PC-3 (cell line): ENCODE data around the gene RAB5IF. TPM values are rescaled to one million over a fixed set of nuclear protein-coding genes. Genes with fewer than 3 reads are reported as not detected.

Source experiments
- ATAC-seq: fragments of 200-7000 bp; cut with Tn5 transposase; 2 replicates; pipeline ENCODE4 v1.9.1; 2020; ENCODE audit warnings: mild to moderate bottlenecking, moderate library complexity
- BruUV-seq: library from RNA; stranded (reverse); fragments of 400-500 nt; replicated peaks from 2 replicates; lab custom pipeline; 2021; lab: Mats Ljungman, UMichigan
- CTCF ChIA-PET: fragments of 300-600 bp; sonication (Branson Sonifier 250); formaldehyde crosslinking; loops from one replicate; lab custom pipeline; 2022; ENCODE audit warnings: antibody characterized with exemption; lab: Charles Lee
- POLR2A ChIA-PET: fragments of 300-600 bp; sonication (Branson Sonifier 250); formaldehyde crosslinking; loops from one replicate; lab custom pipeline; 2022; ENCODE audit warnings: antibody characterized with exemption; ENCODE audit not compliant: unreplicated experiment; lab: Charles Lee
- DNase-seq: peaks from one replicate; pipeline ENCODE4 v3.0.0-alpha.2; 2015
- H2AFZ ChIP-seq: fragments of 300-600 bp; sonication (generic); 2 replicates; pipeline ENCODE4 v1.6.0; 2016; ENCODE audit warnings: antibody characterized with exemption, low read length
- H3F3A ChIP-seq: fragments of 300-600 bp; sonication (generic); one replicate; pipeline ENCODE4 v1.6.0; 2017; ENCODE audit warnings: antibody characterized with exemption, low read length, control low read depth, mild to moderate bottlenecking; ENCODE audit not compliant: unreplicated experiment
- H3K27ac ChIP-seq: fragments of 300-600 bp; sonication (generic); 2 replicates; pipeline ENCODE4 v1.5.1; 2016; ENCODE audit warnings: mild to moderate bottlenecking, low read length
- H3K27me3 ChIP-seq: fragments of 300-600 bp; sonication (generic); 2 replicates; pipeline ENCODE4 v1.6.1; 2016; ENCODE audit warnings: low read length, mixed read lengths
- H3K36me3 ChIP-seq: fragments of 300-600 bp; sonication (generic); 2 replicates; pipeline ENCODE4 v1.6.1; 2016; ENCODE audit warnings: low read depth, mixed run types, low read length, mixed read lengths
- H3K4me1 ChIP-seq: fragments of 300-600 bp; sonication (generic); 2 replicates; pipeline ENCODE4 v1.5.1; 2016; ENCODE audit warnings: low read length; ENCODE audit not compliant: insufficient read depth
- H3K4me2 ChIP-seq: fragments of 300-600 bp; sonication (generic); 2 replicates; pipeline ENCODE4 v1.6.0; 2016; ENCODE audit warnings: low read length
- H3K4me3 ChIP-seq: fragments of 300-600 bp; sonication (generic); 2 replicates; pipeline ENCODE4 v1.5.1; 2016; ENCODE audit warnings: mild to moderate bottlenecking, low read length, mixed read lengths
- H3K79me2 ChIP-seq: fragments of 300-600 bp; sonication (generic); 2 replicates; pipeline ENCODE4 v1.6.1; 2017; ENCODE audit warnings: low read length, mixed read lengths
- H3K9ac ChIP-seq: fragments of 300-600 bp; sonication (generic); 2 replicates; pipeline ENCODE4 v1.6.0; 2016; ENCODE audit warnings: mild to moderate bottlenecking, low read length
- H3K9me2 ChIP-seq: fragments of 300-600 bp; sonication (generic); replicated peaks from 2 replicates; pipeline ENCODE4 v1.6.1; 2016; ENCODE audit warnings: mixed run types, low read length, mixed read lengths
- H3K9me3 ChIP-seq: fragments of 300-600 bp; sonication (generic); 2 replicates; pipeline ENCODE4 v1.6.1; 2016; ENCODE audit warnings: low read length, mixed read lengths
- H4K20me1 ChIP-seq: fragments of 300-600 bp; sonication (generic); 2 replicates; pipeline ENCODE4 v1.6.1; 2016; ENCODE audit warnings: low read length, mixed read lengths
- CTCF ChIP-seq: fragments of 300-600 bp; sonication (generic); conservative IDR thresholded peaks from 2 replicates; pipeline ENCODE4 v1.5.1; 2017; ENCODE audit warnings: antibody characterized with exemption, low read depth, mild to moderate bottlenecking, low read length
- EZH2 ChIP-seq: fragments of 300-600 bp; sonication (generic); IDR thresholded peaks from one replicate; pipeline ENCODE4 v1.6.1; 2017; ENCODE audit warnings: antibody characterized with exemption, mild to moderate bottlenecking, low read length; ENCODE audit not compliant: unreplicated experiment
- EZH2phosphoT487 ChIP-seq: fragments of 300-600 bp; sonication (generic); IDR thresholded peaks from 2 replicates; pipeline ENCODE4 v1.6.1; 2018; ENCODE audit warnings: mild to moderate bottlenecking, antibody characterized with exemption, low read length, borderline replicate concordance
- intact Hi-C: fragments of 100-400 bp; cut with micrococcal nuclease; formaldehyde crosslinking; loops from 2 replicates; pipeline ENCODE4 v1.9.0; 2023
- total RNA-seq: library from RNA; depleted of rRNA; stranded (reverse); fragments of >200 nt; gene quantifications from 2 replicates; pipeline ENCODE4 v1.2.3, GENCODE V29; 2014

RAB5IF gene
- total RNA-seq, 1 experiment from 2014 or later: 217 TPM

GRCh38 chr20:36569847-36570429 lies 35.6 kb upstream of the RAB5IF start:
- 0 out of 2 replicates have a peak, but pooled peaks cover under 1% of the 10 kb centered on the region for H3K4me1 ChIP-seq
- H3K4me2 ChIP-seq: no peak overlapping the region
- H3K36me3 ChIP-seq: no peaks in the 10 kb centered on the region
- TF ChIP-seq EZH2phosphoT487 (no peak), EZH2 (no peak), CTCF (no peak)
- no TSS peak for BruUV-seq
- H3K9me2 ChIP-seq: no peaks in the 10 kb centered on the region
- H4K20me1 ChIP-seq: no peaks in the 10 kb centered on the region
- no peaks in the 10 kb centered on the region for H3K27me3 ChIP-seq
- no peak overlapping the region for H3K27ac ChIP-seq
- no peak overlapping the region for H3K4me3 ChIP-seq
- ATAC-seq (no peak), DNase-seq (no peak)
- H3K9ac ChIP-seq: no peak overlapping the region
- H3F3A ChIP-seq: no peaks in the 10 kb centered on the region
- intact Hi-C loops: no loop called here
- H3K79me2 ChIP-seq: peaks cover 6% of the 10 kb centered on the region
- no peaks in the 10 kb centered on the region for H3K9me3 ChIP-seq
- no peak overlapping the region for H2AFZ ChIP-seq
- CTCF ChIA-PET: no interaction called here
- POLR2A ChIA-PET: no interaction called here

GRCh38 chr20:36571564-36572504 lies 33.7 kb upstream of the RAB5IF start:
- H2AFZ ChIP-seq: no peak overlapping the region
- peaks cover 25% of the 10 kb centered on the region for H3K79me2 ChIP-seq
- H3K9me2 ChIP-seq: no peaks in the 10 kb centered on the region
- no TSS peak for BruUV-seq
- no peak overlapping the region for H3K9ac ChIP-seq
- intact Hi-C loops: no loop called here
- H3K4me1 ChIP-seq: peaks cover 17% of the 10 kb centered on the region
- no peaks in the 10 kb centered on the region for H3K36me3 ChIP-seq
- H3K27me3 ChIP-seq: no peaks in the 10 kb centered on the region
- H3K4me2 ChIP-seq: no peak overlapping the region
- ChIA-PET POLR2A (no interaction called here), CTCF (interaction anchor here (0.6 kb wide), 1 partner anchor 78 kb away, joined by 3 read pairs; no protein-coding TSS in a partner anchor)
- no peaks in the 10 kb centered on the region for H4K20me1 ChIP-seq
- no peaks in the 10 kb centered on the region for H3F3A ChIP-seq
- no peak overlapping the region for H3K27ac ChIP-seq
- ATAC-seq (no peak), DNase-seq (no peak)
- no peaks in the 10 kb centered on the region for H3K9me3 ChIP-seq
- no peak for TF ChIP-seq EZH2phosphoT487
- no peak for TF ChIP-seq EZH2
- no peak for TF ChIP-seq CTCF
- H3K4me3 ChIP-seq: no peak overlapping the region
